Suprapubic skin (tissue), 4 donors: ENCODE measurements around the gene PEMT.

Source experiments
- EP300 ChIP-seq: sonication (generic); formaldehyde crosslinking; IDR thresholded peaks from one replicate; pipeline ENCODE4 v1.6.1; 2017; ENCODE audit warnings: antibody characterized with exemption
- POLR2A ChIP-seq, 2 donors: fragments of 450-650 bp; IDR thresholded peaks; one replicate each; pipeline ENCODE4 v1.6.1; 2017; ENCODE audit warnings: antibody characterized with exemption in 2 of 2, mild to moderate bottlenecking in 2 of 2, moderate library complexity in 2 of 2
- POLR2AphosphoS5 ChIP-seq, 3 donors: sonication (generic); formaldehyde crosslinking; IDR thresholded peaks; one replicate each; pipeline ENCODE4 v1.6.1; 2017; ENCODE audit warnings: antibody characterized with exemption in 3 of 3
- TF ChIP-seq, protein P1 (sequence below), 2 donors: fragments of 200-600 bp in 1 of 2; fragments of 450-650 bp in 1 of 2; sonication (generic) in 1 of 2; IDR thresholded peaks; one replicate each; pipeline ENCODE4 v1.5.1; 2016 to 2019; ENCODE audit warnings: antibody characterized with exemption in 2 of 2, mild to moderate bottlenecking in 1 of 2, moderate library complexity in 1 of 2

DNA sequence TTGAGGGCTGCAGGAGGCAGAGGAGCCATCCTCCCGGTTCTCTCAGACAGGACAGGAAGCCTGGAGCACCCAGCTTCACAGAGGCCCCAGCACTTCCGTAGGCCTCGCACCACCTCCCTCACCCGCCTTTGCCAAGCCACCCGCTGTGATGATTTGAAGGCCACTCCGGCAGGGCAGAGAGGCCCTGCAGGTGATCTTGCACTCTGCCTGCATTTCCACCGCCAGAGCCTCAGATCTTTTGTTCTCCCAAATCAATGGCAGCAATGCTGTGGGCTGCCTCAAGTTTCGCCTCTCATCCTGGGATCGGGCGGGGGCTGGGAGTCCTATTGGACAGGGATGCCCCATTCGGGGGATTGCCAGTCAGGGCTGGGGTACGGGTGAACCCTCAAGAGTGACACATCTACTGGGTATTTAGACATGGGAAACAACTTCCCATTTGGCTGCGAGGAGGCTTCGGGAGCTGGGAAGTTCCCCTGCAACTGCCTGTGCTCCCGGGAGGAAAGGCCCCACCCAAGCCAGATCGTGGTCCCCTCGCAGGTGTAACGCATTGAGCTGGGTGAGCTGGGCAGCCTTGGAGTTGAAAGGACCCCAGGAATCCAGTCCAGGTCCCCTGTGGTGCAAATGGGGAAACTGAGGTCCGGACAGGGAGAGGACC is 34.8 kb upstream of the PEMT start:
- TF ChIP-seq, protein P1, sequence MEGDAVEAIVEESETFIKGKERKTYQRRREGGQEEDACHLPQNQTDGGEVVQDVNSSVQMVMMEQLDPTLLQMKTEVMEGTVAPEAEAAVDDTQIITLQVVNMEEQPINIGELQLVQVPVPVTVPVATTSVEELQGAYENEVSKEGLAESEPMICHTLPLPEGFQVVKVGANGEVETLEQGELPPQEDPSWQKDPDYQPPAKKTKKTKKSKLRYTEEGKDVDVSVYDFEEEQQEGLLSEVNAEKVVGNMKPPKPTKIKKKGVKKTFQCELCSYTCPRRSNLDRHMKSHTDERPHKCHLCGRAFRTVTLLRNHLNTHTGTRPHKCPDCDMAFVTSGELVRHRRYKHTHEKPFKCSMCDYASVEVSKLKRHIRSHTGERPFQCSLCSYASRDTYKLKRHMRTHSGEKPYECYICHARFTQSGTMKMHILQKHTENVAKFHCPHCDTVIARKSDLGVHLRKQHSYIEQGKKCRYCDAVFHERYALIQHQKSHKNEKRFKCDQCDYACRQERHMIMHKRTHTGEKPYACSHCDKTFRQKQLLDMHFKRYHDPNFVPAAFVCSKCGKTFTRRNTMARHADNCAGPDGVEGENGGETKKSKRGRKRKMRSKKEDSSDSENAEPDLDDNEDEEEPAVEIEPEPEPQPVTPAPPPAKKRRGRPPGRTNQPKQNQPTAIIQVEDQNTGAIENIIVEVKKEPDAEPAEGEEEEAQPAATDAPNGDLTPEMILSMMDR (IDR thresholded peaks at IDR 0.05), result no peak
- no peak for TF ChIP-seq EP300
- no peak for TF ChIP-seq POLR2A (IDR thresholded peaks at IDR 0.05)
- TF ChIP-seq POLR2AphosphoS5 (IDR thresholded peaks at IDR 0.05), result no peak
